Adrenal gland (tissue), 12 donors: ENCODE data around the gene DRG2. TPM values are rescaled to one million over a fixed set of nuclear protein-coding genes. Genes with fewer than 3 reads are reported as not detected.

ENCODE experiments used
- DNase-seq, 7 donors: peaks; one replicate each; pipeline ENCODE4 v3.0.0-alpha.2; 2019 to 2020
- H3K27ac ChIP-seq, 5 donors: fragments of 200-600 bp; sonication (generic) in 4 of 5; 1 replicate in 3 of 5; 2 replicates in 2 of 5; pipeline versions ENCODE4 v1.5.1 to v1.8.0; 2016 to 2020; ENCODE audit warnings: mild to moderate bottlenecking in 1 of 5
- H3K27me3 ChIP-seq: fragments of 200-600 bp; 2 replicates; pipeline ENCODE4 v1.8.0; 2021
- H3K36me3 ChIP-seq, 2 donors: fragments of 200-600 bp; replicated peaks in 1 of 2; 1 replicate in 1 of 2; 2 replicates in 1 of 2; pipeline versions ENCODE4 v1.5.1 to v1.8.0; 2018 to 2022
- H3K4me1 ChIP-seq, 2 donors: fragments of 200-600 bp; replicated peaks in 1 of 2; 1 replicate in 1 of 2; 2 replicates in 1 of 2; pipeline versions ENCODE4 v1.5.1 to v1.8.0; 2018 to 2021
- H3K4me3 ChIP-seq, 4 donors: fragments of 200-600 bp; sonication (generic) in 3 of 4; one replicate each; pipeline ENCODE4 v1.5.1; 2016 to 2018
- H3K9me3 ChIP-seq, 3 donors: fragments of 200-600 bp; sonication (generic) in 1 of 3; replicated peaks in 1 of 3; 1 replicate in 2 of 3; 2 replicates in 1 of 3; pipeline versions ENCODE4 v1.5.1 to v1.8.0; 2016 to 2021
- CTCF ChIP-seq, 6 experiments: fragments of 450-650 bp in 4 of 6; fragments of 200-600 bp in 2 of 6; sonication (generic) in 1 of 6; IDR thresholded peaks; 1 replicate in 5 of 6; 2 replicates in 1 of 6; pipeline versions ENCODE4 v1.5.1 to v1.8.0; 2016 to 2021; ENCODE audit warnings: antibody characterized with exemption in 6 of 6, mild to moderate bottlenecking in 2 of 6, moderate library complexity in 1 of 6
- POLR2A ChIP-seq, 2 donors: fragments of 450-650 bp; IDR thresholded peaks; one replicate each; pipeline ENCODE4 v1.6.1; 2017; ENCODE audit warnings: antibody characterized with exemption in 2 of 2, mild to moderate bottlenecking in 2 of 2, moderate library complexity in 1 of 2
- WGBS, 4 donors: extraction: QIAGEN DNeasy Blood & Tissue Kit in 2 of 4; methylation state at CpG; one replicate each; pipeline versions ENCODE4 v1.1.5 to v1.1.7; 2013 to 2017; 5-methylcytosine and 5-hydroxymethylcytosine counted together
- intact Hi-C, 2 donors: fragments of 100-400 bp; cut with DNase I; formaldehyde crosslinking; loops; one replicate each; pipeline versions ENCODE4 v1.14.1 to v1.15.0; 2022 to 2023
- polyA plus RNA-seq, 3 donors: library from polyadenylated mRNA; stranded (reverse); fragments of 200-250 nt in 2 of 3; fragments of 350-450 nt in 1 of 3; fragmentation: Illumina TruSeq in 1 of 3; extraction: RNeasy Lipid Tissue Mini Kit (QIAGEN cat#74804) in 1 of 3; gene quantifications; one replicate each; pipeline ENCODE4 v1.2.3, GENCODE V29; 2013 to 2014
- total RNA-seq, 9 donors: library from RNA; depleted of rRNA in 4 of 9; stranded (reverse); fragments of >200 nt in 4 of 9; fragments of 120-200 nt in 1 of 9; fragmentation: NEBNext Ultra II Directional in 1 of 9; extraction: Animal tissue kit (Norgen Biotek cat#: 25700) in 1 of 9; gene quantifications; one replicate each; pipeline versions ENCODE4 v1.1.0 to v1.2.4, GENCODE V29; 2013 to 2023
- donor health status: healthy with polysubstance abuse.
- donor health status: Bipolar disorder and iron deficiency.
- donor health status: DM: yes; HTN: yes; CAD: no.
- donor health status: DM: no; HTN: no; CAD: no.
- donor health status: DM: no; HTN: no; CAD: no.
- donor health status: DM: yes; HTN: yes; CAD: no.

The DRG2 gene
- total and polyA plus RNA-seq, 12 donors = 17.1 to 97.1 (median 43.5) TPM

GRCh38 chr17:18146259-18146658 is 58.5 kb downstream of the DRG2 start:
- no peak for DNase-seq
- intact Hi-C loops = no loop called here
- Histone ChIP-seq H3K27ac (no peak overlapping the region), H3K9me3 (no peaks in the 10 kb centered on the region), H3K4me1 (no peaks in the 10 kb centered on the region), H3K27me3 (no peaks in the 10 kb centered on the region), H3K36me3 (no peaks in the 10 kb centered on the region), H3K4me3 (no peak overlapping the region)
- no peak for TF ChIP-seq POLR2A (IDR thresholded peaks at IDR 0.05)
- no peak for TF ChIP-seq CTCF (IDR thresholded peaks at IDR 0.05)
- 82 to 92% (median 86%) methylated on average over 2 of the region's 2 CpGs for WGBS, 4 donors

- H3K9me3 ChIP-seq = no peaks in the 10 kb centered on the region
- no peak overlapping the region for H3K27ac ChIP-seq
- H3K27me3 ChIP-seq = no peaks in the 10 kb centered on the region
- no peaks in the 10 kb centered on the region for H3K4me1 ChIP-seq
- DNase-seq = no peak
- intact Hi-C loops = no loop called here
- WGBS, 4 donors = 71 to 83% (median 80%) methylated on average over 2 to 3 of the region's 3 CpGs
- no peaks in the 10 kb centered on the region for H3K36me3 ChIP-seq
- TF ChIP-seq CTCF (IDR thresholded peaks at IDR 0.05) = no peak
- no peak for TF ChIP-seq POLR2A (IDR thresholded peaks at IDR 0.05)
- H3K4me3 ChIP-seq = no peak overlapping the region
Observed at GRCh38 chr17:18146980-18147379, 59.2 kb downstream of the DRG2 start.

- no peak for TF ChIP-seq POLR2A (IDR thresholded peaks at IDR 0.05)
- TF ChIP-seq CTCF (IDR thresholded peaks at IDR 0.05) = no peak
- Histone ChIP-seq H3K36me3 (no peaks in the 10 kb centered on the region), H3K9me3 (no peaks in the 10 kb centered on the region), H3K4me1 (peaks cover 0 to 6% of the 10 kb centered on the region in 2 donors), H3K27me3 (no peaks in the 10 kb centered on the region), H3K27ac (no peak overlapping the region), H3K4me3 (no peak overlapping the region)
- intact Hi-C loops = no loop called here
- DNase-seq = no peak
- WGBS, 4 donors = 86 to 91% (median 89%) methylated on average over 7 of the region's 7 CpGs
Observed at GRCh38 chr17:18148586-18148985, 60.8 kb downstream of the DRG2 start.

GRCh38 chr17:18151290-18151689 is 63.5 kb downstream of the DRG2 start:
- no peak overlapping the region for H3K27ac ChIP-seq
- no peak overlapping the region for H3K4me3 ChIP-seq
- no peak for TF ChIP-seq CTCF (IDR thresholded peaks at IDR 0.05)
- TF ChIP-seq POLR2A (IDR thresholded peaks at IDR 0.05) = no peak
- H3K9me3 ChIP-seq = no peaks in the 10 kb centered on the region
- H3K4me1 ChIP-seq = peaks cover 0 to 6% of the 10 kb centered on the region in 2 donors
- intact Hi-C loops = no loop called here
- no peaks in the 10 kb centered on the region for H3K36me3 ChIP-seq
- H3K27me3 ChIP-seq = no peaks in the 10 kb centered on the region
- DNase-seq = no peak
- 83 to 100% (median 90%) methylated on average over 2 to 9 of the region's 9 CpGs for WGBS, 4 donors
